Muscle of back (tissue), 13 donors: ENCODE data around the gene PDE6B. TPM values are rescaled to one million over a fixed set of nuclear protein-coding genes. Genes with fewer than 3 reads are reported as not detected.
"Not testable (repeated sequence)": the region's sequence is repeated elsewhere in the genome, so short reads cannot be mapped to it uniquely, and the experiment has no call there.

Experiments used
- DNase-seq, 3 donors: peaks; one replicate each; pipeline versions ENCODE4 v3.0.0 to v3.0.0-alpha.2; 2013
- long read RNA-seq, 9 donors: transcript quantifications; one replicate each; lab custom pipeline, GENCODE V29; 2026
- polyA plus RNA-seq, 10 donors: library from polyadenylated mRNA; unstranded; fragments of 120-200 nt; gene quantifications; one replicate each; pipeline ENCODE4 v1.2.1, GENCODE V29; 2013; ENCODE audit not compliant: insufficient read length in 10 of 10

Gene PDE6B
- 10 to 100 TPM in 8 of 10 donors, 1 to 10 TPM in 2; 10.0 to 17.6 (median 12.5) TPM for polyA plus RNA-seq
- long read RNA-seq, donor 1: 0 reads
- long read RNA-seq, donor 2: 0 reads
- long read RNA-seq, donor 3: 0 reads
- long read RNA-seq, donor 4: 0 reads
- long read RNA-seq, donor 5, partial matches to known transcripts: 1,034 of 1,070 reads
- long read RNA-seq, donor 5, other reads (novel, unspliced or antisense): 36 of 1,070 reads
- long read RNA-seq, donor 6: 0 reads
- long read RNA-seq, donor 7: 0 reads
- long read RNA-seq, donor 8: 0 reads
- long read RNA-seq, donor 9: 0 reads

- DNase-seq: no peak
Observed at GRCh38 chr4:624705-625590, at the start of gene PDE6B. PDE6B (plus strand) TSS chr4:625573; CDS start chr4:625627, 54 bp downstream.

GRCh38 chr4:576245-576821 lies 49.0 kb upstream of the PDE6B start, which contains the start of gene TMEM271:
TMEM271 (minus strand) TSS chr4:576295; CDS start chr4:576062, 233 bp downstream.
- DNase-seq: no peak

GRCh38 chr4:576991-577498 lies 48.3 kb upstream of the PDE6B start:
- peak in 1 of 3 donors; percentile 6 for DNase-seq

GRCh38 chr4:577499-578450 lies 47.6 kb upstream of the PDE6B start:
- DNase-seq: no peak

GRCh38 chr4:578451-579443 lies 46.6 kb upstream of the PDE6B start:
- no peak for DNase-seq

- no peak for DNase-seq
Observed at GRCh38 chr4:579543-580175, 45.7 kb upstream of the PDE6B start.

- DNase-seq: no peak
Observed at GRCh38 chr4:581181-581580, 44.2 kb upstream of the PDE6B start.

GRCh38 chr4:581753-582361 lies 43.5 kb upstream of the PDE6B start:
- no peak for DNase-seq

GRCh38 chr4:583820-584219 lies 41.6 kb upstream of the PDE6B start:
- DNase-seq: no peak

- DNase-seq: no peak
Observed at GRCh38 chr4:587671-588350, 37.6 kb upstream of the PDE6B start.

GRCh38 chr4:588351-588849 lies 37.0 kb upstream of the PDE6B start:
- DNase-seq: no peak

GRCh38 chr4:589219-589963 lies 36.0 kb upstream of the PDE6B start:
- no peak for DNase-seq

- no peak for DNase-seq
Observed at GRCh38 chr4:590313-590841, 35.0 kb upstream of the PDE6B start.

GRCh38 chr4:592178-592577 lies 33.2 kb upstream of the PDE6B start:
- not testable (repeated sequence) for DNase-seq

GRCh38 chr4:592825-593520 lies 32.4 kb upstream of the PDE6B start:
- DNase-seq: no peak

- no peak for DNase-seq
Observed at GRCh38 chr4:598925-599324, 26.4 kb upstream of the PDE6B start.
